Heart left ventricle (tissue), 13 donors: Measurements from ENCODE around the gene TSPAN14.

Experiments
- CTCF ChIP-seq, 12 donors: fragments of 200-600 bp; sonication (generic) in 4 of 12; IDR thresholded peaks; one replicate each; pipeline versions ENCODE4 v1.5.0 to v1.8.0; 2018 to 2022; ENCODE audit warnings: antibody characterized with exemption in 12 of 12, mild to moderate bottlenecking in 5 of 12
- POLR2A ChIP-seq, 2 donors: fragments of 450-650 bp; IDR thresholded peaks; one replicate each; pipeline ENCODE4 v1.6.1; 2017; ENCODE audit warnings: antibody characterized with exemption in 2 of 2, mild to moderate bottlenecking in 2 of 2, moderate library complexity in 2 of 2
- donor health status: ischemic (EF 13 %, LVEDD 7.1; RV severe dilation, severe dysfunction).
- donor health status: DM: no; HTN: yes; CAD: no.
- donor health status: DM: no; HTN: no; CAD: no.
- donor health status: ischemic (EF 25% LVEDD 6.9; RV normal size, moderate dysfunction).
- donor health status: ischemic (EF 25% LVEDD 5.7; RV mildly dilated, moderate dysfunction).
- donor health status: ischemic (EF 35%, LVEDD 5.7; RV mildly dilated, moderate dysfunction).
- donor health status: nonischemic (EF 11% LVEDD 7.7; RV severe dilation, severe dysfunction).
- donor health status: DM: yes; HTN: yes; CAD: no.
- donor health status: PGD.
- donor health status: ischemic (EF 29% LVEDD 5.4; RV normal size, mild dysfunction).
- donor health status: nonischemic (EF 23%, LVEDD 6.1; RV moderate dilation, normal function).

GRCh38 chr10:80487421-80487785, 33.3 kb downstream of the TSPAN14 start:
- TF ChIP-seq CTCF (IDR thresholded peaks at IDR 0.05) (no peak), POLR2A (IDR thresholded peaks at IDR 0.05) (no peak)
